Loucy (cell line): ENCODE measurements around the gene RNF13.

ENCODE experiments used
- CTCF ChIP-seq: fragments of 200-600 bp; sonication (generic); conservative IDR thresholded peaks from 2 replicates; pipeline ENCODE4 v1.5.1; 2014; ENCODE audit warnings: mild to moderate bottlenecking, antibody characterized with exemption, low read length
- EZH2phosphoT487 ChIP-seq: fragments of 200-600 bp; IDR thresholded peaks from 2 replicates; pipeline ENCODE4 v1.6.1; 2018; ENCODE audit warnings: antibody characterized with exemption, mild to moderate bottlenecking, moderate library complexity, borderline replicate concordance

GRCh38 chr3:149833241-149833640 lies 20.2 kb downstream of the RNF13 start:
- TF ChIP-seq CTCF: no peak
- no peak for TF ChIP-seq EZH2phosphoT487
